Smooth muscle cell (in vitro differentiated cells): ENCODE results near the gene PPP3R1. TPM values are rescaled to one million over a fixed set of nuclear protein-coding genes. Genes with fewer than 3 reads are reported as not detected.

Source experiments
- DNase-seq: peaks from one replicate; lab custom pipeline; 2025; ENCODE audit not compliant: unreplicated experiment; lab: John Stamatoyannopoulos, UW
- H2AFZ ChIP-seq: fragments of 200-600 bp; sonication (generic); 2 replicates; pipeline ENCODE4 v1.6.0; 2016; ENCODE audit warnings: antibody characterized with exemption, low read depth, mild to moderate bottlenecking
- H3F3A ChIP-seq: fragments of 200-600 bp; sonication (generic); 2 replicates; pipeline ENCODE4 v1.6.0; 2017; ENCODE audit warnings: antibody characterized with exemption, low read depth
- H3K27ac ChIP-seq: fragments of 200-600 bp; sonication (generic); 2 replicates; pipeline ENCODE4 v1.5.1; 2016; ENCODE audit warnings: low read depth, mild to moderate bottlenecking
- H3K27me3 ChIP-seq: fragments of 200-600 bp; sonication (generic); 2 replicates; pipeline ENCODE4 v1.6.1; 2016; ENCODE audit warnings: low read depth, mild to moderate bottlenecking
- H3K36me3 ChIP-seq: fragments of 200-600 bp; sonication (generic); 2 replicates; pipeline ENCODE4 v1.5.1; 2016; ENCODE audit warnings: low read depth
- H3K4me1 ChIP-seq: fragments of 200-600 bp; sonication (generic); 2 replicates; pipeline ENCODE4 v1.5.1; 2016; ENCODE audit warnings: low read depth
- H3K4me2 ChIP-seq: fragments of 200-600 bp; sonication (generic); 2 replicates; pipeline ENCODE4 v1.6.0; 2016; ENCODE audit warnings: mild to moderate bottlenecking
- H3K4me3 ChIP-seq: fragments of 200-600 bp; sonication (generic); 2 replicates; pipeline ENCODE4 v1.5.1; 2016; ENCODE audit warnings: mild to moderate bottlenecking
- H3K79me2 ChIP-seq: fragments of 200-600 bp; sonication (generic); 2 replicates; pipeline ENCODE4 v1.6.0; 2016; ENCODE audit warnings: low read depth, mild to moderate bottlenecking
- H3K9ac ChIP-seq: fragments of 200-600 bp; sonication (generic); 2 replicates; pipeline ENCODE4 v1.6.0; 2016; ENCODE audit warnings: low read depth
- H3K9me3 ChIP-seq: fragments of 200-600 bp; sonication (generic); replicated peaks from 2 replicates; pipeline ENCODE4 v1.5.1; 2016; ENCODE audit warnings: low read depth
- H4K20me1 ChIP-seq: fragments of 200-600 bp; sonication (generic); 2 replicates; pipeline ENCODE4 v1.6.0; 2016; ENCODE audit warnings: low read depth
- WGBS: methylation state at CpG from one replicate; pipeline ENCODE4 v1.1.7; 2016; ENCODE audit warnings: low lambda C conversion rate; 5-methylcytosine and 5-hydroxymethylcytosine counted together
- polyA plus RNA-seq: library from polyadenylated mRNA; unstranded; fragments of >200 nt; fragmentation: Nextera tagmentation; extraction: Ambion mirVana; gene quantifications from 2 replicates; pipeline ENCODE4 v1.2.1, GENCODE V29; 2016
- total RNA-seq: library from RNA; depleted of rRNA; stranded (reverse); fragments of >200 nt; gene quantifications from 2 replicates; pipeline ENCODE4 v1.2.3, GENCODE V29; 2014
- TF ChIP-seq, protein P1 (sequence below): fragments of 200-600 bp; sonication (generic); IDR thresholded peaks from 2 replicates; pipeline ENCODE4 v1.5.1; 2017; ENCODE audit warnings: borderline replicate concordance, mild to moderate bottlenecking, antibody characterized with exemption; ENCODE audit not compliant: insufficient read depth, poor library complexity, severe bottlenecking

Gene PPP3R1
- total and polyA plus RNA-seq, 2 experiments from 2014 or later, result 4.7 to 33.5 TPM

DNA sequence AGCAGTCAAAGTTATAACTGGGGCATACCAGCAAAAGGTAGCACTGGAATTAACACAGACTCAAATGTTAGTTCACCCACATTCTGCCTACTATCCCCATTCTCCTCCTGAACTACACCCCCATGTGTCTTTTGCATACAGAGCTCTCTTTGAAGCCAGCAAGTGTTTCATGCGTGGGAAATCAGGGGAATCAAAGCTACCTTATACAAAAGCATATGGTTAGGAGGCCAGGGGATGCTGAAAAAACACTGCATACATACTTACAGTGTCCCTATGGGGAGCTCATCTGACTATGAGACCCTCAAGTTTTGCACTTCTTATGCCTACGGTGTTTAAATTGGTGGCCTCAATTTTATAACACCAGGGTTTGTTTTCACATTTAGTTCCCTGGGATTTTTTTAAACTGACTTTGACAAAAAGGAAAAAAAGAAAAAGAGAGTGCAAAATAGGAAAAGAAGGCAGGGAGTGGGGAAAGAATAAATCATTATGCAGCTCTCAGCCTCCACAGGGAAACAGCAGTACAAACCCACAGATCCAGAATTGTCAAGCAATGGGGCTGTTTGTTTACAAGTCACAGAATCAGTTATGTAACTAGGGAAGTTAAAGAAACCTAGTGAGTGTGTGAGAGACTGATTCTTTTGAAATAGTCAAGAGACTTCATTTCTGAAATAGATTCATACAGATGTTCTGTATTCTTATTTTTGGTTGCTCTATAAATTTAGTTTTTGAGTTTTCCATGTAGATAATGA is 20.1 kb upstream of the PPP3R1 start:
- Histone ChIP-seq H3K27ac (no peak overlapping the region), H3K9me3 (no peaks in the 10 kb centered on the region), H3K9ac (no peak overlapping the region), H4K20me1 (no peaks in the 10 kb centered on the region), H3F3A (no peaks in the 10 kb centered on the region), H3K4me2 (no peak overlapping the region), H2AFZ (no peak overlapping the region), H3K4me3 (no peak overlapping the region), H3K36me3 (no peaks in the 10 kb centered on the region), H3K4me1 (no peaks in the 10 kb centered on the region), H3K27me3 (peaks cover 16% of the 10 kb centered on the region), H3K79me2 (no peaks in the 10 kb centered on the region)
- TF ChIP-seq, protein P1, sequence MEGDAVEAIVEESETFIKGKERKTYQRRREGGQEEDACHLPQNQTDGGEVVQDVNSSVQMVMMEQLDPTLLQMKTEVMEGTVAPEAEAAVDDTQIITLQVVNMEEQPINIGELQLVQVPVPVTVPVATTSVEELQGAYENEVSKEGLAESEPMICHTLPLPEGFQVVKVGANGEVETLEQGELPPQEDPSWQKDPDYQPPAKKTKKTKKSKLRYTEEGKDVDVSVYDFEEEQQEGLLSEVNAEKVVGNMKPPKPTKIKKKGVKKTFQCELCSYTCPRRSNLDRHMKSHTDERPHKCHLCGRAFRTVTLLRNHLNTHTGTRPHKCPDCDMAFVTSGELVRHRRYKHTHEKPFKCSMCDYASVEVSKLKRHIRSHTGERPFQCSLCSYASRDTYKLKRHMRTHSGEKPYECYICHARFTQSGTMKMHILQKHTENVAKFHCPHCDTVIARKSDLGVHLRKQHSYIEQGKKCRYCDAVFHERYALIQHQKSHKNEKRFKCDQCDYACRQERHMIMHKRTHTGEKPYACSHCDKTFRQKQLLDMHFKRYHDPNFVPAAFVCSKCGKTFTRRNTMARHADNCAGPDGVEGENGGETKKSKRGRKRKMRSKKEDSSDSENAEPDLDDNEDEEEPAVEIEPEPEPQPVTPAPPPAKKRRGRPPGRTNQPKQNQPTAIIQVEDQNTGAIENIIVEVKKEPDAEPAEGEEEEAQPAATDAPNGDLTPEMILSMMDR, result no peak
- WGBS, result 58% methylated on average over 2 of the region's 2 CpGs
- no peak for DNase-seq

DNA sequence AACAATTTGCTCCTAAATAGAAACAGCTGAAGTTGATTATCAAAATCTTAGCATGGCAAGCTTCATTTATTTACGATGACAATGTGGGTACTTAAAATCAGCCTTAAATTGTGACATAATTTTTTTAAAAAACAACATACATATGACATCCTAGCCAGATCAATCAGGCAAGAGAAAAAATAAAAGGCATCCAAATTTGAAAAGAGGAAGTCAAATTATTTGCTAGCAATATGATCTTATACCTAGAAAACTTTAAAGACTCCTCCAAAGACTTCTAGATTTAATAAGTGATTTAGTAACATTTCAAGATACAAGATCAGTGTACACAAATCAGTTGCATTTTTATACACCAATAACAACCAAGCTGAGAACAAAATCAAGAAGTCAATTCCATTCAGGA is 14.3 kb upstream of the PPP3R1 start:
- WGBS, result 89% methylated on average over 1 of the region's 1 CpG
- TF ChIP-seq, protein P1, result no peak
- no peak for DNase-seq
- Histone ChIP-seq H3K9me3 (no peaks in the 10 kb centered on the region), H3K4me3 (no peak overlapping the region), H3K27ac (no peak overlapping the region), H3F3A (no peaks in the 10 kb centered on the region), H3K27me3 (peaks cover 9% of the 10 kb centered on the region), H4K20me1 (no peaks in the 10 kb centered on the region), H3K4me1 (no peaks in the 10 kb centered on the region), H3K9ac (no peak overlapping the region), H3K36me3 (no peaks in the 10 kb centered on the region), H3K4me2 (no peak overlapping the region), H2AFZ (no peak overlapping the region), H3K79me2 (no peaks in the 10 kb centered on the region)

DNA sequence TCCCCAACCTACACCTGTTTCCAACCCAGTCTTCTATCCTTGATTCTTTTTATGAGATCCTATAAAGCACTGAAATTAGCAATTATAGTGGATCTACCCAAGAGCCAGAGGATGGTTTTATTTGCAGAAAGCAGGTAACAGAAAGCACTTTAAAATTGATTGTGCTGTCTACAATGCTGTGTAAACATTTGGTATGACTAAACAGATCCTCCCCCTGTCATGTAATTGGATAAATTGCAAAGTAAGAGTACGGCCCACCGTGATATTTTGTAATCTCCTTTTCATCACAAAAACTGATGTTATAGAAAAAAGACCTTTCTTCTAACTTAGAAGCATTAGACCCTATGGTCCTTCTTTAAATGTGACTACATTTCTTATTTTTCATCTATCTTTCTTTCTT is 11.3 kb upstream of the PPP3R1 start:
- Histone ChIP-seq H3K27ac (no peak overlapping the region), H3K9me3 (no peaks in the 10 kb centered on the region), H3K27me3 (peaks cover 8% of the 10 kb centered on the region), H3K9ac (no peak overlapping the region), H3K4me2 (no peak overlapping the region), H3K36me3 (no peaks in the 10 kb centered on the region), H3K4me3 (no peak overlapping the region), H2AFZ (no peak overlapping the region), H4K20me1 (no peaks in the 10 kb centered on the region), H3K79me2 (no peaks in the 10 kb centered on the region), H3F3A (no peaks in the 10 kb centered on the region), H3K4me1 (no peaks in the 10 kb centered on the region)
- DNase-seq, result no peak
- TF ChIP-seq, protein P1, result no peak
- WGBS, result 90% methylated on average over 2 of the region's 2 CpGs

DNA sequence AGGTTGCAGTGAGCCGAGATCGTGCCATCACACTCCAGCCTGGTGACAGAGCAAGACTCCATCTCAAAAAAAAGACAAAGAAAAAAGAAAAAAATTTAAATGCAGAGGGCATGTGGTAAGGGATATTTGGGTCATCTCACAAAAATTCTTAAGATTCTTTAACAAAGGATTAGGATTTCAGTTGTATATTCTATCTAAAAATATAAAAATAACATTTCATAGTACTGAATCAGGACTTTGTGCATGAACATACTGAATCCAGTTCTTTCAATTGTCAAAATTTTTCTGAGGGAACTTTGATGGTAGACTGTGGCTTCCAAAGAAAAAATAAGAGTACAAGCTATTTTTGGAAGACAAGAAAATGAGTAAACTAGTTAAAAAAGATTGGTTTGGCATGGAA is 6.5 kb upstream of the PPP3R1 start:
- 97% methylated on average over 2 of the region's 2 CpGs for WGBS

More for the DNA sequence above, 6.5 kb upstream of the PPP3R1 start:
- H3K27me3 ChIP-seq, result peaks cover 8% of the 10 kb centered on the region
- no peak for DNase-seq
- H4K20me1 ChIP-seq, result no peaks in the 10 kb centered on the region
- no peak overlapping the region for H3K9ac ChIP-seq
- H3K4me2 ChIP-seq, result no peak overlapping the region
- no peak overlapping the region for H3K27ac ChIP-seq
- no peak overlapping the region for H3K4me3 ChIP-seq
- no peak overlapping the region for H2AFZ ChIP-seq
- no peaks in the 10 kb centered on the region for H3K36me3 ChIP-seq
- H3K4me1 ChIP-seq, result no peaks in the 10 kb centered on the region
- H3F3A ChIP-seq, result no peaks in the 10 kb centered on the region
- no peaks in the 10 kb centered on the region for H3K9me3 ChIP-seq
- TF ChIP-seq, protein P1, result no peak
- peaks cover 9% of the 10 kb centered on the region for H3K79me2 ChIP-seq
